ELR (cell line): ENCODE measurements around the gene PCDHGB7.
"Not testable (repeated sequence)": the region's sequence is repeated elsewhere in the genome, so short reads cannot be mapped to it uniquely, and the experiment has no call there.

Source experiments
- DNase-seq: peaks from one replicate; pipeline ENCODE4 v3.0.0-alpha.2; 2015; ENCODE audit warnings: low read depth

The PCDHGB7 gene

GRCh38 chr5:141430332-141431113 is 13.0 kb downstream of the PCDHGB7 start, which contains the start of gene PCDHGA12:
Gene PCDHGA12 (plus strand): TSS chr5:141430507. CDS start chr5:141430760, 253 bp downstream.
- peak; percentile 66 for DNase-seq

- DNase-seq = no peak
Observed at GRCh38 chr5:141431286-141431685, 13.8 kb downstream of the PCDHGB7 start.

- DNase-seq = not testable (repeated sequence)
Observed at GRCh38 chr5:141432308-141432707, 14.8 kb downstream of the PCDHGB7 start.

- not testable (repeated sequence) for DNase-seq
Observed at GRCh38 chr5:141432726-141433125, 15.2 kb downstream of the PCDHGB7 start.

GRCh38 chr5:141434006-141434405 is 16.5 kb downstream of the PCDHGB7 start:
- no peak for DNase-seq

- peak; percentile 37 for DNase-seq
Observed at GRCh38 chr5:141437221-141437620, 19.7 kb downstream of the PCDHGB7 start.

GRCh38 chr5:141439411-141440141 is 22.1 kb downstream of the PCDHGB7 start:
- no peak for DNase-seq

- DNase-seq = no peak
Observed at GRCh38 chr5:141440341-141440740, 22.9 kb downstream of the PCDHGB7 start.

GRCh38 chr5:141441571-141442170 is 24.2 kb downstream of the PCDHGB7 start:
- no peak for DNase-seq

GRCh38 chr5:141465351-141465750 is 47.9 kb downstream of the PCDHGB7 start:
- no peak for DNase-seq
